CD4-positive, alpha-beta T cell treated with Interleukin-1 beta for 1 hour (primary cell): ENCODE data around the gene EPOP.

Experiments used
- DNase-seq, 2 donors: peaks; one replicate each; pipeline ENCODE4 v3.0.0-alpha.2; 2020 to 2022

Gene EPOP

DNA sequence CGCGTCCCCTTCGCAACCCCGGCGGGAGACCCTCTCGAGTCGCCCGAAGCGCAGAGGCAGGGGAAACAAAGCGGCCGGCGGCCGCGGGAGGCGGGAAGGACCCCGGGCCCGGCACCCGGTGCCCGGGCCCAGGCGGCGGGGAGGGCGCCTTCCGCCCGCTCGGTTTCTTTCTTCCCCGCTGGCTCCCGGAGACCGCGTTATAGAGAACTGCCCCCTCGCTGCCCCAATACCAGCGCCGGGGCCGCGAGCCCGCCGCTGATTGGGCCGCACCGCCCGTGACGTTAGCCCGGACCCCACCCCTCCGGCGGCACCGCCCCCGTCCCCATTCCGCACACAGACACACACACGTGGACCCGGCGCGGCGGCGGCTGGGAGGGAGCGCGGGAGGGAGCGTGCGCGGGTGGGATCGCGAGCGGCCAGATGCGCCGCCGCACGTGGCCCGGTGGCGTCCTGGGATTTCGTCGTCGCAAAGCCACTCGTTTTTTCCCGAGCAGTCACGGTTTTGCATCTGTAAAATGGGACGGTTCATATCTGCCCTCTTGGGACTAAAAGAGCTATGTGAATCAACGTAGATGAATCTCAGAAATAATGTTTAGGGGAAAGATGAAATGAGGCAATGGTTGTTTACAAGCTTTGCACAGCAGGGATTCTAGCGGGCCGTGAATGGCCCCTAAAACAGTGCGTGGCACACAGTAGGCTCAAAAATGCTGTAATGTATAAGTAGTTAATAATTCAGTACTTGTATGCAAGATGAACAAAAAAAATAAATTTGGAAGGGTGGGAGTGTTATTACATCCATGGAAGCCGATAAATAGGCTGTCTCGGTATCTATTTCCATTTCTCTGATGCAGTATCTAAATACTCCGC is at the start of gene EPOP:
Gene EPOP, minus strand, starts transcription at position 209 of the 867 bp plus-strand sequence. CDS start 462 bp downstream, outside the sequence.
- peak; percentile 86 to 89 for DNase-seq

DNA sequence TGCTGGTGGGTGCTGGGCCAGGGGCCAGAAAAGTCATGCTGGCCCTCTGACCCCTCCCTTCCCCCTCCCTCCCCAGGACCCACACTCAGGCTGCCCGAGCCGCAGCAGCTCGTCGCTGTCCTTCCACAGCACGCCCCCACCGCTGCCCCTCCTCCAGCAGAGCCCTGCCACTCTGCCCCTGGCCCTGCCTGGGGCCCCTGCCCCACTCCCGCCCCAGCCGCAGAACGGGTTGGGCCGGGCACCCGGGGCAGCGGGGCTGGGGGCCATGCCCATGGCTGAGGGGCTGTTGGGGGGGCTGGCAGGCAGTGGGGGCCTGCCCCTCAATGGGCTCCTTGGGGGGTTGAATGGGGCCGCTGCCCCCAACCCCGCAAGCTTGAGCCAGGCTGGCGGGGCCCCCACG is 47.0 kb upstream of the EPOP start:
- no peak for DNase-seq

DNA sequence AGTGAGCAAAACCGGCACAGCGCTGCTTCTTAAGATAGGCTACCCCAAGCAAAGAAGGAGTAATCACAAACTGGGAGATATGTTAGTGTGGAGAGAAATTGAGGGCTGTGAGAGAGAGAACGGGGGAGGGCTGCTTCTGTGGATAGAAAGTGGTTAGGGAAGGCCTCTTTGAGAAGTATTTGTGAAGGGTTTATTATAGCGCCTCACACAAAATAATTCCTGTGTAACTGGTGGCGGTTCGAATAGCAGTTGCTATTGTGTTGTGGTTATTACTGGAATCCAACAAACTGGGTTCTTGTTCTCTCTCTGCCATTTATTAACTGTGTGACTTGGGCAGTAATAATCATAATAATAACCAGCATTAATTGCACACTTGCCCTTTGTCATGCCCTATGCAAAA is 46.2 kb upstream of the EPOP start:
- DNase-seq = no peak

- no peak for DNase-seq
Measured at GRCh38 chr17:38719943-38720641, 45.3 kb upstream of the EPOP start.

GRCh38 chr17:38719289-38719942 is 44.7 kb upstream of the EPOP start:
- DNase-seq = no peak

GRCh38 chr17:38717139-38717745 is 42.5 kb upstream of the EPOP start:
- no peak for DNase-seq

DNA sequence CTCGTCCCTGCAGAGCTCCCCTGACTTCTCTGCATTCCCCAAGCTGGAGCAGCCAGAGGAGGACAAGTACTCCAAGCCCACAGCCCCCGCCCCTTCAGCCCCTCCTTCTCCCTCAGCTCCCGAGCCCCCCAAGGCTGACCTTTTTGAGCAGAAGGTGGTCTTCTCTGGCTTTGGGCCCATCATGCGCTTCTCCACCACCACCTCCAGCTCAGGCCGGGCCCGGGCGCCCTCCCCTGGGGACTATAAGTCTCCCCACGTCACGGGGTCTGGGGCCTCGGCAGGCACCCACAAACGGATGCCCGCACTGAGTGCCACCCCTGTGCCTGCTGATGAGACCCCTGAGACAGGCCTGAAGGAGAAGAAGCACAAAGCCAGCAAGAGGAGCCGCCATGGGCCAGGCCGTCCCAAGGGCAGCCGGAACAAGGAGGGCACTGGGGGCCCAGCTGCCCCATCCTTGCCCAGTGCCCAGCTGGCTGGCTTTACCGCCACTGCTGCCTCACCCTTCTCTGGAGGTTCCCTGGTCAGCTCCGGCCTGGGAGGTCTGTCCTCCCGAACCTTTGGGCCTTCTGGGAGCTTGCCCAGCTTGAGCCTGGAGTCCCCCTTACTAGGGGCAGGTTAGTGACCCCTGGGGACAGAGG is 41.7 kb upstream of the EPOP start:
- no peak for DNase-seq

- no peak for DNase-seq
Measured at GRCh38 chr17:38715216-38715943, 40.6 kb upstream of the EPOP start.

- DNase-seq = no peak
Measured at GRCh38 chr17:38713456-38714075, 38.8 kb upstream of the EPOP start.

DNA sequence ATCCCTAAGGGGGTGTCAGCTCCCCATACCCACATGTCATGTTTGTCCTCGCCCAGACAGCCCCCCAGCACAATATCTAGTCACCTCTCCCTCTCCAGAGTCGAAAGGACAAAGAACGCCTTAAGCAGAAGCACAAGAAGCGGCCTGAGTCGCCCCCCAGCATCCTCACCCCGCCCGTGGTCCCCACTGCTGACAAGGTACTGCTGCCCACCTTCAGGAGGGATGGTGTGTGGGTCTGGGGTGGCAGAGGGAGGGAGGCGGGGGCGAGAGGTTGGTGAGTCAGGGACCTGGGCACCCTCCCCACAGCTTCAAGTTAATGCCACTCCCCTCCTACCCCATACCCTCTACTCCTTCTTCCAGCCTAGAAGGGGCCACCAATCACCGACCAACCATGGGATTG is 37.8 kb upstream of the EPOP start:
- no peak for DNase-seq

GRCh38 chr17:38711792-38712571 is 37.2 kb upstream of the EPOP start:
- DNase-seq = no peak

DNA sequence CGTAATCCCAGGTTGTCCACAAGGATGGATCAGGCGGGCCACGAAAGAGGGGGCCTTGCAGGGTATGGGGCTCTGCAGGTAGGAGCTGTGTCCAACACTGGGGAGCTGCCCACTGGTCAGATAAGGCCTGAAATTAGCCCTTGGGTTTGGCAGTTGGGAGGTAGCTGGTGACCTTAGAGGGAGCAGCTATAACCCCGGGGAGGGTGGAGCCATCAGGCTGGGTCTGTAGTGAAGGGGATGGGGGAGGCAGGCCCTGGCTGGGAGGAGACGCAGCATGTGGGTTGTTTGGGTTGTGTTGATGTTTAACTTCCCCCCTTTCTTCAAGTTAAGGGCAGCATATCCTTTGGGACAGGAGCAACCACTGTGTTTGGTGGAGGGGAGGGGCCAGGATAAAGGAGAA is 36.2 kb upstream of the EPOP start:
- DNase-seq = no peak

- DNase-seq = no peak
Measured at GRCh38 chr17:38710604-38710962, 35.8 kb upstream of the EPOP start.

- no peak for DNase-seq
Measured at GRCh38 chr17:38709864-38710603, 35.3 kb upstream of the EPOP start.

GRCh38 chr17:38709104-38709820 is 34.5 kb upstream of the EPOP start:
- no peak for DNase-seq

DNA sequence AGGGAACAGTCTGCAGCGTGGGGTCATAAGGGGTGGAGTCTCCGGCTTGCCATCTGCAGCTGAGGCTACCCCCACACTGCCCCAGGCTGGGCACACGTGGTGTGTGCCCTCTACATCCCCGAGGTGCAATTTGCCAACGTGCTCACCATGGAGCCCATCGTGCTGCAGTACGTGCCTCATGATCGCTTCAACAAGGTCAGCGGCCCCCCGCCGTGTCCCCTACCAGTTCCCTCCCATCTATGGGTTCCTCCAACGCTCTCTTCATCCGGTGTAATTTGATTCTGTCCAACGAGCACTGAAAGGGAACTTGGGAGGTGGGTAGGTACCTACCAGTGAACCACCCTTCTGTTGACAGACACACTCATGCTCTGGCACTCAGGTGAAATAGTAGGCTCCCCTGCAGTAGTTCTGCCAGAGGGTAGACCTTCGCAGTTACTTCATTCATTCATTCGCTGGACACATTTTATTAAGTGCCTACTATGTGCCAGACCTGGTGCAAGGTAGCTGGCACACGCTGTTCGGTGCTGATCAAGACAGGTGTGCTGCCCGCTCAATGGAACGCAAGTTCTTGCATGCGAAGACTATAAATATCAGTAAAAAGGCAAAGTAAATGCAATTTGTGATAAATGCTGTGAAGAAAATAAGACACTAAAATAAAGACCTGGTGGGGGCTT is 33.1 kb upstream of the EPOP start:
- DNase-seq = no peak

GRCh38 chr17:38706505-38707216 is 31.9 kb upstream of the EPOP start:
- peak in 1 of 2 donors; percentile 36 for DNase-seq
